Lower leg skin (tissue), 3 donors: ENCODE data around the gene TSTD1.

Experiments
- POLR2A ChIP-seq, 2 donors: fragments of 450-650 bp; IDR thresholded peaks; one replicate each; pipeline ENCODE4 v1.6.1; 2016 to 2017; ENCODE audit warnings: antibody characterized with exemption in 2 of 2, mild to moderate bottlenecking in 1 of 2, moderate library complexity in 1 of 2
- TF ChIP-seq, protein P1 (sequence below), 3 donors: fragments of 450-650 bp; IDR thresholded peaks; one replicate each; pipeline ENCODE4 v1.5.1; 2016; ENCODE audit warnings: antibody characterized with exemption in 3 of 3, mild to moderate bottlenecking in 3 of 3, moderate library complexity in 2 of 3

DNA sequence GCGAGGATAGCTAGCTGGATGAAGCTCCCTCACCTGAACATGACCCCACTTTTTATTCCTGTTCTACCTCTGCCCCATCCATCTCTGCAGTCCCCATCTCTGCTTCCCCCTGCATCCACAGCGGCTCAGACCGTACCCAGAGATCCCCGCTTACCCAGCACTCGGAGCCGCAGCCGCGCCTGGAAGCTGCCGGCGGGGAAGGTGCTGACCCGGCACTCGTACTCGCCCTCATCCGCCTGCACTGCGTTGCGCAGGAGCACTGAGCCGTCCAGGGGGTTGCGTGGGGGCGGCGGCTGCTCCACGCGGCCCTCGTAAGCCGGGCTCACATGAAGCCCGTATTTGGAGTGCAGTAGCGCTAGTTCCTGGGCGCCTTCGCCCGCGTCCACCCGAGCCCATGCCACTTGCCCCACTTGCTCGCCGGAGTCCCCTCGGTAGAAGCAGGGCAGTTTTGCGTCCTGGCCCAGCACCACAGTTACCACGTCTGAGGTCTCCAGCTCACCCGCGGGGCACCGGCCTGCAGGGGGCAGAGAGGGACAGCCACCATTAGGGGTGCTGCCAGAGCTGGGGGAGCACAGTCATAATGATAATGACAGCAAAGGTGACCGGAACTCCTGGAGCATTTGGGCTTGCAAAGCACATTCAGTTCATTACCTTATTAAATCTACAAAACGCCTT is 40.8 kb upstream of the TSTD1 start:
- TF ChIP-seq POLR2A (IDR thresholded peaks at IDR 0.05) = no peak
- TF ChIP-seq, protein P1, sequence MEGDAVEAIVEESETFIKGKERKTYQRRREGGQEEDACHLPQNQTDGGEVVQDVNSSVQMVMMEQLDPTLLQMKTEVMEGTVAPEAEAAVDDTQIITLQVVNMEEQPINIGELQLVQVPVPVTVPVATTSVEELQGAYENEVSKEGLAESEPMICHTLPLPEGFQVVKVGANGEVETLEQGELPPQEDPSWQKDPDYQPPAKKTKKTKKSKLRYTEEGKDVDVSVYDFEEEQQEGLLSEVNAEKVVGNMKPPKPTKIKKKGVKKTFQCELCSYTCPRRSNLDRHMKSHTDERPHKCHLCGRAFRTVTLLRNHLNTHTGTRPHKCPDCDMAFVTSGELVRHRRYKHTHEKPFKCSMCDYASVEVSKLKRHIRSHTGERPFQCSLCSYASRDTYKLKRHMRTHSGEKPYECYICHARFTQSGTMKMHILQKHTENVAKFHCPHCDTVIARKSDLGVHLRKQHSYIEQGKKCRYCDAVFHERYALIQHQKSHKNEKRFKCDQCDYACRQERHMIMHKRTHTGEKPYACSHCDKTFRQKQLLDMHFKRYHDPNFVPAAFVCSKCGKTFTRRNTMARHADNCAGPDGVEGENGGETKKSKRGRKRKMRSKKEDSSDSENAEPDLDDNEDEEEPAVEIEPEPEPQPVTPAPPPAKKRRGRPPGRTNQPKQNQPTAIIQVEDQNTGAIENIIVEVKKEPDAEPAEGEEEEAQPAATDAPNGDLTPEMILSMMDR (IDR thresholded peaks at IDR 0.05) = no peak
